PC-9 (cell line): ENCODE results near the gene MC5R.

Experiments used
- EZH2 ChIP-seq: fragments of 200-600 bp; sonication (generic); IDR thresholded peaks from 2 replicates; pipeline ENCODE4 v1.8.0; 2017; ENCODE audit warnings: antibody characterized with exemption, low read depth
- TF ChIP-seq, protein P1 (sequence below): fragments of 200-600 bp; sonication (generic); conservative IDR thresholded peaks from 2 replicates; pipeline ENCODE4 v1.6.1; 2017; ENCODE audit warnings: mixed run types, antibody characterized with exemption, mild to moderate bottlenecking, moderate library complexity

DNA sequence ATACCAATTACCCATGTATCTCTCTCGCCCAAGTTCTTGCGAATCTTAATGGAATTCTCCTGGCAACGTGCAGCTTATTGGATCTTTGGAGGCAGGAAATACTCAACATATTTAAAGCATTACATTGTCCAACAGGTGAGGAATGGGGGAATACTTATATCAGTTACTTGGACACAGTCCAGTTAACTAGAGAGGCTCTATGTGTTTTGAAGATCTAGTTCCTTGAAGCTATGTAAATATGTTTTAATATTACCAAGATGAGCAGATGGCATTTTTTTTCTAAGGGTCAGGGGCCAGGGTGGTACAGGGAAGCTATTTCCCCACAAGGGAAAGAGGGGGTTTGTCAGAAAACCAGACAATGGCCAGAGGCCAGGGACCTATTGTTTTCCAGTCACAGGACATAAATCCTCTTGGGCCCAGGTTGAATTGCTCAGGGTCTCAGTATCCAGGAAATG is 26.8 kb upstream of the MC5R start:
- TF ChIP-seq, protein P1, sequence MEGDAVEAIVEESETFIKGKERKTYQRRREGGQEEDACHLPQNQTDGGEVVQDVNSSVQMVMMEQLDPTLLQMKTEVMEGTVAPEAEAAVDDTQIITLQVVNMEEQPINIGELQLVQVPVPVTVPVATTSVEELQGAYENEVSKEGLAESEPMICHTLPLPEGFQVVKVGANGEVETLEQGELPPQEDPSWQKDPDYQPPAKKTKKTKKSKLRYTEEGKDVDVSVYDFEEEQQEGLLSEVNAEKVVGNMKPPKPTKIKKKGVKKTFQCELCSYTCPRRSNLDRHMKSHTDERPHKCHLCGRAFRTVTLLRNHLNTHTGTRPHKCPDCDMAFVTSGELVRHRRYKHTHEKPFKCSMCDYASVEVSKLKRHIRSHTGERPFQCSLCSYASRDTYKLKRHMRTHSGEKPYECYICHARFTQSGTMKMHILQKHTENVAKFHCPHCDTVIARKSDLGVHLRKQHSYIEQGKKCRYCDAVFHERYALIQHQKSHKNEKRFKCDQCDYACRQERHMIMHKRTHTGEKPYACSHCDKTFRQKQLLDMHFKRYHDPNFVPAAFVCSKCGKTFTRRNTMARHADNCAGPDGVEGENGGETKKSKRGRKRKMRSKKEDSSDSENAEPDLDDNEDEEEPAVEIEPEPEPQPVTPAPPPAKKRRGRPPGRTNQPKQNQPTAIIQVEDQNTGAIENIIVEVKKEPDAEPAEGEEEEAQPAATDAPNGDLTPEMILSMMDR, result no peak
- TF ChIP-seq EZH2, result no peak
